Pons (tissue), 1 donor: ENCODE measurements around the gene TWIST2.

Source experiments
- DNase-seq: peaks from one replicate; pipeline ENCODE4 v3.0.0-alpha.2; 2016; ENCODE audit warnings: low spot score

TWIST2 gene

GRCh38 chr2:238920053-238920452 is 72.2 kb downstream of the TWIST2 start:
- no peak for DNase-seq

- no peak for DNase-seq
Measured at GRCh38 chr2:238920601-238921001, 72.7 kb downstream of the TWIST2 start.

DNA sequence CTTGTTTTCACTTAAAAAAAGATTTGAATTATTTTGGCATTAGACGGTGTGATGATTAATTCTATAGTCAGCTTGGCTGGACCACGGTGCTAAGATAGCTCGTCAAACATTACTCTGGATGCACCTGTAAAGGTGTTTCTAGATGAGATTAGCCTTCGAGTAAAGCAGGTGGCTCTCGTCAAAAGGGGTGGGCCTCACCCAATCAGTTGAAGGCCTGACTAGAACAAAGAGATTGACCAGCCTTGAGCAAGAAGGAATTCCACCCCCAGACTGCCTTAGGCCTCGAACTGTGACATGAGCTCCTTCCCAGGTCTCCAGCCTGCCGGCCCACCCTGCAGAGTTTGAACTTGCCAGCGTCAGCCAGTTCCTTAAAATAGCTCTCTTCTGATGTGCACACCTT is 73.4 kb downstream of the TWIST2 start:
- no peak for DNase-seq

- DNase-seq: no peak
Measured at GRCh38 chr2:238921681-238922319, 73.9 kb downstream of the TWIST2 start.

GRCh38 chr2:238922435-238922834 is 74.5 kb downstream of the TWIST2 start:
- no peak for DNase-seq

DNA sequence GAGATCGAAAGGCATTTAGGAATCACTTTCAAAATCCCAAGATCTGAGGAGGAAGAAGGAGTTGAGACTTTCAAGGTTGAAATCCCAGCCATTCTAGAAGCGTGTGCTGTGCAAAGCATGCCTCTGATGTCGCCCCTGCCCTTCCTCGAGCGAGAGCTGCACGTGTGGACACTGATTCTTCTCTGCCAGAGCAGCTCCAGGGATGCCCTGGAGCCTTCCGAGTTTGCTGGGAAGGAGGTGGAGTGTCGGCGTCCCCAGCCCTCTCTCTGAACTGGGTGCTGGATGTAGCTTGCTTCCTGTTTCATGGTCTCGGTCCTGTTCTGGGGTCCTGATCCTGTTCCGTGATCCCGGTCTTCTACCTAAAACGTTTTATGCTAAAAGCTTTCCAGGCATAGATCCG is 76.1 kb downstream of the TWIST2 start:
- DNase-seq: no peak

GRCh38 chr2:238924796-238925195 is 76.9 kb downstream of the TWIST2 start:
- DNase-seq: no peak

- DNase-seq: no peak
Measured at GRCh38 chr2:238925281-238925680, 77.4 kb downstream of the TWIST2 start.

- no peak for DNase-seq
Measured at GRCh38 chr2:238925816-238926521, 78.1 kb downstream of the TWIST2 start.

DNA sequence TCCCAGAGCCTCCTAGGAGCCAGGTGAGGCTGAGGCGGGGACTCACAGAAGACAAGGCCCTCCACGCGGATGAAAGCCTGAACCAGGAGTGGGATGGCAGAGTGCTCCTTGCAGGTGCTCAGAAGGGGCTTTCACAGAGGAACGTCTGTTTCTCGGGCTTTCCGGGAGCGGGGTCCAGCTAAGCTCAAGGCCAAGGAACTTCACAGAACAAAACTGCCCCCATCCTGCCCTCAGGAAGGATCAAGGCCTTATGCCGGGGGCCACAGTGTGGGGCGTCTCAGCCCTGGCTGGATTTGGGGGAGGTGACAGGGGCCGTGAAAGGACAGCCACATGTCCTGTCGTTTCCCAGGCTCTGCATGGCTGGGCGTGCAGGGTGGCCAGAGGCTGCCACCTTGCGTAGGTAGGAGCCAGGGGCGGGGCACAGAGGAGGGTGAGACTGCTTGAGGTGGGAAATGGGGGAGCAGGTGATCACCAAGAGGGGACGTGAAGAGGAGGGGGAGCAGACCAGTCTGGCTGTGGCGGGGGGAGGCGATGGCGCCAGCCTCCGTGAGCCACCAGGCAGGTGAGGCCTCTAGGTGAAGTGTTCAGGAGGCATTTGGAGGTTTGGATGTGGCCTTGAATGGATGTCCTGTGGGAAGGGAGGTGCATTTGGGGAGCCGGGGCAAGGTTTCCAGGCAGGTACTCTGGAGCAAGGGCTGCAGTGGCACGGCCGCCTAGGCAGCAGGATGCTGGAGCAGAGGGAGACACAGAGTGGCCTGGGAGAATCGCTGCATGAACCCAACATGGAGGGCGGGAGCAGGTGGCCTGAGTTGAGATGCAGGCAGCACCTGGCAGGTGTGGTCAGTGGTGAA is 79.1 kb downstream of the TWIST2 start:
- no peak for DNase-seq

DNA sequence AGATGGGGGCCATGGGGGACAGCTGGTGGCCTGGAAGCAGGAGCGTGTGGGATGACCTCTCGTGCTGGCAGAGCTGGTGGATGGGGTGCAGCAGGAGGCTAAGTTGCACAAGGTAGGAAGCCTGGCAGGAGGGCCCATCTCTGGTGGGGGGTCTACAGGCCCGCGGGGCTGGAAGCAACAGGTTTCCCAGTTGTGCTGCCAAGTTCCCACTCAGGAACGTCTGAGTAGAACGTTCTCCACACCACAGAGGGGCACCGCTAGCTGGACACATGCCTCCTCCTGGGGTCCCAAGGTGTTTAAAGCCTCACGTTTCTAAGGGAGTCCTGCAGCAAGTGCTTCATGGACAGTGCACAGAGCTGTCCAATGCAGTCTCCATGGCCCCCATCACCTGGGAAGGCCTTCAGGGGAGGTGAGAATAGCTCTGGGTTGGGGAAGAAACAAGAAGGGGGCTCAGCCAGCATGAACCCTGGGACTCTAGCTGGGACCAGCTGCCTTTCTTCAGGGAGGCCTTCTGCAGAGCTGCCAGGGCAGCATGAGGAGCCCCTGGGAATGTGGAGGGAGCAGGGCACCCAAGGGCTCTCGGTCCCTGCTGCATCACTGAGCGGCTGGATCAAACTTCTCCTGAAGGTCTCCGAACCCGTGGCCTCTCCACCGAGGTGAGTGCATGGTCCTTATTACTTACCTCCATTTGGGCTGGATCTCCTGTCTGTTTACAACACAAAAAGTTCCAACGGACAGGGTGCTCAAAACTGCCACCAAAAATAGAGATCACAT is 80.0 kb downstream of the TWIST2 start:
- DNase-seq: no peak

GRCh38 chr2:238928520-238929241 is 80.8 kb downstream of the TWIST2 start:
- peak; percentile 14 for DNase-seq

- peak; percentile 39 for DNase-seq
Measured at GRCh38 chr2:238929242-238930081, 81.6 kb downstream of the TWIST2 start.

GRCh38 chr2:238930216-238930615 is 82.3 kb downstream of the TWIST2 start:
- DNase-seq: no peak

DNA sequence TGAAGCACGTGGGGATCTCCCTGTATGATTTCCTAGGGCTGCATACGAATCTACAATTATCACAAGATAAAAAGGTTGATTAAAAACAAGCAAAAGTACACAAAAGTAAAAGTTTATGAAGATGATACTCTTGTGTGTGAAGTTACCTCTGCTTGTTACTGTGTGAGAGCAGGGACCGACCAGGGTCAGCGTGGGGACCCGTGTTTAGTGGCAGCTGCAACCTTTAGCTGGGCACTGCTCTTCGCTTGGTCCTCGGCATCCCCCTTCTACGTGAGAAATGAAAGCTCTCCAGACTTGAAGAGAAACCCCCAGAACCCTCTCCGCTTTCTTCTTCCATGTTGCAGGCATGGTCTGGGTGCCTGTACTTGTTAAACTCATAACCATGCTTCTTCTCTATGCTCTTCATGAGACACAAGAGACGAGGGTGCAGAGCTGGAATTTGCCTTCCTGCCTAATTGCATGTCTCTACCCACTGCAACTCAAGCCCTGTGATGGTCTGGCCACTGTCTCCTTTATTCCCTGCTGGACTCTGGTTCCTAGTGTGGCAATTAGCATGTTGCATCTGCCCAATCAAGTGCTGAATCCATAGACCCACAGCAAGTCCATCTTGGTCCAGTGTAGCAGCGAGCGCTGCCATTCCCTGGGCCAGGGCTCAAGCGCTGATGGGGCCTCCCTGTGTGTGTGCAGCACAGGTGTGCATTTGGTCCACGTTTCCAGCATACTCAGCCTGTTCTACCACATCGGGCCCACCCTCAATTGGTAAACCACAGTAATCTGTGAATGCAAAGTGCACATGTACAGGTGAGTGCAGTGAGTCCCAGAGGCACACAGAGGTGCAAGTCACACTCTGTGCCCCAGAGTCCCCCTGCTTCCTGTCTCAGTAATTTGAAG is 88.5 kb downstream of the TWIST2 start:
- DNase-seq: no peak

DNA sequence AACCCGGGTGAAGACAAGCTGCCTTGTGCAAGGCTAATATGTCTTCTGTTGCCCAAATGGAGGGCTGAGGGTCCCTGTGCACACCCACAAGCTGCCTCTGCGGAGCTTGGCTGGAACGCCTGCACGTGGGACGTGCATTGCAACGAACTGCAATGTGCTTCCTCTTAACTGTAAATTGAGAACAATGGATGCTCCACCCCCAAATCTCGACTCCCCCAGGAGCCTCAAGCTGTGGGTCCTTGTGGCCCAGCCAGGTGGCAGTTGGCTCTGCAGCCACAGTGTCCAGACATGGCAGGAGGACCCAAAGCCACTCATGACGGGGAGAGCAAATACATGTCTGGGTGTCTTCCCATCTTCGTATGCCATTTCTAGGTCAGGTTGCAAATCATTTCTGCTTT is 90.1 kb downstream of the TWIST2 start:
- no peak for DNase-seq

GRCh38 chr2:238938401-238939055 is 90.6 kb downstream of the TWIST2 start:
- DNase-seq: no peak

DNA sequence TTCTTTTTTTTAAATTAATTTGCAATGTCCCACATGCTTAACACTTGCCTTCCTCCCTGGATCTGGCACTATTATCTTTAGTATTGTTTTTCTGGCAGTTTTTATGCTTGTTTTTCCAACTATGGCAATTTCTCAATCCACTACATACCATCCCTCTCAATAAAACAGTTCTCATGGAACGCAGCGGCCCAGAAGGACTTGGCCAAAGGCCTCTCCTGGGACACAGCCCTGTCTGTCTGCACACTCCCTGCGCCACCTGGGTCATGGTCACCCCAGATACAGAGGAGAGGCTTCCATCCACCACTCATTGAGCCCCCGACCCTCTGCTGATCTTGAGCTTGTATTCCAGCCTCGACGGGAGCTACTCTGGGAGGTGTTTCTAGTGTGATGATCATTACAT is 91.2 kb downstream of the TWIST2 start:
- DNase-seq: no peak
